ENCODE measurements around the gene RAB33B.

RAB33B gene

DNA sequence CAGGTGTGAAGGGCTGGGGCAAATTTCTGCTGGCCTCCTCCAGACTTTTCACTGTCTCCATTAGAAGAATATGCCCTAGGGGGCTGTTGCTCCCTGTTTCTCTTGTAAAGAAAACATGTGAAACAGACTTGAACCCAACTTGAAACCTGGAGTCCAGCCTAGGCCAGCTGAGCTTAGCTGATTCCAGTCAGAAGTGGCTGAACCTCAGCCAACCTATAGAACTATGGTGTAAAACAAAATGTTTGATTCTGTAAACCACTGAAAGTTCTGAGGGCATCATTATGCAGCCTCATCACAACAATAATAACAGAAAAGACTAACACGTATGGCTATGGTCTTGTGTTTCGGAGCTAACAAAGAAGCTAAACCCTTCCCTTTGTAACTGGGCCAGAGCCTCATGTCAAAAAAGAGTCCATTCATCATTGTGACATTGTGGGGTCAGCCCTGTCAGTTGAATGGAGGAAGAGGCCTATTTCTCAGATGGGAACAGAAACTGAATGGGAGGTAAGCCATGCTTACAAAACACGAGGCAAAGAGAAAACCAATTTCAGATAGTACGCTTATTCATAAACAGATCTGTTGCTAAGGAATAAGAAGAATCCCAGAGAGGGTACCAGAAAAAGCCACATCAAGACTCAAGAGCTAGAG, 68.0 kb downstream of the RAB33B start:
- CTCF ChIA-PET: interaction anchor here (0.9 to 2.7 kb wide), 6 partner anchors 8 to 81 kb away, joined by 3 to 16 read pairs (median 4); no protein-coding TSS in a partner anchor
- H3K4me3 ChIP-seq (ENCODE audit: low read depth, low read length): no peak overlapping the region
- TF ChIP-seq, protein P1, sequence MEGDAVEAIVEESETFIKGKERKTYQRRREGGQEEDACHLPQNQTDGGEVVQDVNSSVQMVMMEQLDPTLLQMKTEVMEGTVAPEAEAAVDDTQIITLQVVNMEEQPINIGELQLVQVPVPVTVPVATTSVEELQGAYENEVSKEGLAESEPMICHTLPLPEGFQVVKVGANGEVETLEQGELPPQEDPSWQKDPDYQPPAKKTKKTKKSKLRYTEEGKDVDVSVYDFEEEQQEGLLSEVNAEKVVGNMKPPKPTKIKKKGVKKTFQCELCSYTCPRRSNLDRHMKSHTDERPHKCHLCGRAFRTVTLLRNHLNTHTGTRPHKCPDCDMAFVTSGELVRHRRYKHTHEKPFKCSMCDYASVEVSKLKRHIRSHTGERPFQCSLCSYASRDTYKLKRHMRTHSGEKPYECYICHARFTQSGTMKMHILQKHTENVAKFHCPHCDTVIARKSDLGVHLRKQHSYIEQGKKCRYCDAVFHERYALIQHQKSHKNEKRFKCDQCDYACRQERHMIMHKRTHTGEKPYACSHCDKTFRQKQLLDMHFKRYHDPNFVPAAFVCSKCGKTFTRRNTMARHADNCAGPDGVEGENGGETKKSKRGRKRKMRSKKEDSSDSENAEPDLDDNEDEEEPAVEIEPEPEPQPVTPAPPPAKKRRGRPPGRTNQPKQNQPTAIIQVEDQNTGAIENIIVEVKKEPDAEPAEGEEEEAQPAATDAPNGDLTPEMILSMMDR (IDR thresholded peaks at IDR 0.05; ENCODE audit: insufficient read depth, low read length, missing control alignments): no peak
- POLR2A ChIA-PET: no interaction called here
- no peak for DNase-seq (ENCODE audit: low read depth, low spot score)

- H3K4me3 ChIP-seq (ENCODE audit: low read depth, low read length): no peak overlapping the region
- POLR2A ChIA-PET: no interaction called here
- DNase-seq (ENCODE audit: low read depth, low spot score): no peak
- CTCF ChIA-PET: interaction anchor here (0.9 to 1.3 kb wide), 5 partner anchors 8 to 135 kb away, joined by 3 to 4 read pairs (median 3); no protein-coding TSS in a partner anchor
- TF ChIP-seq, protein P1 (IDR thresholded peaks at IDR 0.05; ENCODE audit: insufficient read depth, low read length, missing control alignments): no peak
Measured at GRCh38 chr4:139522457-139522856, 68.5 kb downstream of the RAB33B start.

GRCh38 chr4:139523076-139523475, 69.2 kb downstream of the RAB33B start:
- no peak for DNase-seq (ENCODE audit: low read depth, low spot score)
- no peak overlapping the region for H3K4me3 ChIP-seq (ENCODE audit: low read depth, low read length)
- POLR2A ChIA-PET: no interaction called here
- CTCF ChIA-PET: interaction anchor here (1.0 to 1.1 kb wide), 3 partner anchors 25 to 134 kb away, joined by 3 read pairs; no protein-coding TSS in a partner anchor
- TF ChIP-seq, protein P1 (IDR thresholded peaks at IDR 0.05; ENCODE audit: insufficient read depth, low read length, missing control alignments): no peak

DNA sequence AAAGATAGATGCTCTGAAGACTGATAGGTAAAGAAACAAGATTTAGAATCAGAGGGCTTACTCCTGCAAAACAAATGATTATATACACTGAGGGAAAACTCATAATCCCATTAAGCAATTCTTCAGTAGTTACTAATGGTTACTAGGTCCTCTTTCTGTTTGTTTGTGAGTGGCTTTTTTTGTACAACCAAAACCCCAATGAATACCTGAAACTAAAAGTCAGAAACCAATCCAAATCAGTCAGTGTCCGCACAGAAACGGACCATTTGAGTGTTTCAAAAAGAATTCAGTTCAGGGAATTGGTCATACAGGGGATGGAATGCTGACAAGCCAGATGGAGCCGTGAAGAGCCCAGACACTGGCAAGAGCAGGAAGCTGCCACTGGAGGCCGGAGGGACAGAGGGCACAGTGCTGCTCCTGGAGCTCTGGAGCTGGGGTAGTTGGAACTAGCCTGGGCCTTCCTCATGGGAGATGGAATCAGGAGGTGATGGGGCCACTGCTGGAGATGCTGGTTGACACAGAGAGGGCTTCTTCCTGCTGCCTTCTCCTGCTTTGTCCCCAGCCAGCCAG, 70.2 kb downstream of the RAB33B start:
- TF ChIP-seq, protein P1 (IDR thresholded peaks at IDR 0.05; ENCODE audit: insufficient read depth, low read length, missing control alignments): no peak
- POLR2A ChIA-PET: no interaction called here
- no peak overlapping the region for H3K4me3 ChIP-seq (ENCODE audit: low read depth, low read length)
- DNase-seq (ENCODE audit: low read depth, low spot score): no peak
- CTCF ChIA-PET: interaction anchor here (1.3 kb wide), 1 partner anchor 14 kb away, joined by 3 read pairs; no protein-coding TSS in a partner anchor

DNA sequence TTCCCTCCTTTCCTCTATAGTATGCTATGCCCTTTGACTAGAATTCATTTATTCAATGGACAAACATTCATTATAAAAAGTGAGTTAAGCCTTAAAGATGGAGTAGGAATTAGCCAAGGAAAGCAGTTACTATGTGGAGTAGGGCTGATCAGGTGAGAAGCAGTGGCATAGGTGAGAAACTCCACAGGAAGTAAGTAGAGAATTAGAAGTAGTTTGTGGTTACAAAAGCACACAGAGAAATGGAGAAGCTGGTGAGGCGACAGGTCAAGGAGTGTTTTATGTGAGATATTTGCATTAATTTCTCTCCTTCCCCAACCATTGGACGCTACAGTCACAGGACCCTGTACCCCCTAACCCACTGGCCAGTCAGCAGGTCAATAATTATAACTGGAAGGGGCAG, 71.5 kb downstream of the RAB33B start:
- POLR2A ChIA-PET: no interaction called here
- H3K4me3 ChIP-seq (ENCODE audit: low read depth, low read length): no peak overlapping the region
- no peak for DNase-seq (ENCODE audit: low read depth, low spot score)
- CTCF ChIA-PET: no interaction called here
- TF ChIP-seq, protein P1 (IDR thresholded peaks at IDR 0.05; ENCODE audit: insufficient read depth, low read length, missing control alignments): no peak

Data from AG04449 (cell line).